SK-N-SH treated with all-trans-retinoic acid at 6 μM for 48 hours (cell line): ENCODE measurements around the gene LUZP4.

Source experiments
- ATAC-seq: fragments of 200-7000 bp; cut with Tn5 transposase; 3 replicates; pipeline ENCODE4 v1.9.1; 2020; ENCODE audit warnings: mild to moderate bottlenecking, moderate library complexity
- ARNTL ChIP-seq: fragments of 450-650 bp; formaldehyde crosslinking; IDR thresholded peaks from 2 replicates; pipeline ENCODE4 v1.5.0; 2020; ENCODE audit warnings: low read depth, mild to moderate bottlenecking, moderate library complexity, borderline replicate concordance
- BACH2 ChIP-seq: fragments of 250-450 bp; sonication (Bioruptor Pico); IDR thresholded peaks from 2 replicates; pipeline ENCODE4 v1.9.0; 2021; ENCODE audit warnings: mild to moderate bottlenecking, borderline replicate concordance
- CSDC2 ChIP-seq: fragments of 250-450 bp; sonication (Bioruptor Pico); IDR thresholded peaks from 2 replicates; pipeline ENCODE4 v1.5.0; 2020; ENCODE audit warnings: mild to moderate bottlenecking, moderate library complexity
- ESRRG ChIP-seq: fragments of 250-450 bp; sonication (Bioruptor Pico); IDR thresholded peaks from 2 replicates; pipeline ENCODE4 v1.6.1; 2021; ENCODE audit warnings: mild to moderate bottlenecking
- GLIS3 ChIP-seq: fragments of 250-450 bp; sonication (Bioruptor Pico); IDR thresholded peaks from 2 replicates; pipeline ENCODE4 v1.5.0; 2020; ENCODE audit warnings: mild to moderate bottlenecking, moderate library complexity
- ISL1 ChIP-seq: fragments of 250-450 bp; sonication (Bioruptor Pico); IDR thresholded peaks from 2 replicates; pipeline ENCODE4 v2.1.2; 2022; ENCODE audit warnings: mild to moderate bottlenecking, moderate library complexity
- OSR1 ChIP-seq: fragments of 250-450 bp; sonication (Bioruptor Pico); IDR thresholded peaks from 2 replicates; pipeline ENCODE4 v1.8.0; 2022; ENCODE audit warnings: moderate library complexity, mild to moderate bottlenecking, inconsistent platforms
- RARB ChIP-seq: fragments of 250-450 bp; sonication (Bioruptor Pico); IDR thresholded peaks from 2 replicates; pipeline ENCODE4 v1.8.0; 2021; ENCODE audit warnings: mild to moderate bottlenecking, moderate library complexity
- SNAI2 ChIP-seq: fragments of 250-450 bp; sonication (Bioruptor Pico); IDR thresholded peaks from 2 replicates; pipeline ENCODE4 v1.5.0; 2020; ENCODE audit warnings: mild to moderate bottlenecking, moderate library complexity
- TCF4 ChIP-seq: fragments of 250-450 bp; sonication (Bioruptor Pico); IDR thresholded peaks from 2 replicates; pipeline ENCODE4 v1.8.0; 2021; ENCODE audit warnings: mild to moderate bottlenecking, moderate library complexity, borderline replicate concordance
- TOX ChIP-seq: fragments of 250-450 bp; sonication (Bioruptor Pico); IDR thresholded peaks from 2 replicates; pipeline ENCODE4 v1.8.0; 2021; ENCODE audit warnings: mild to moderate bottlenecking, moderate library complexity, borderline replicate concordance
- ZC3H10 ChIP-seq: fragments of 250-450 bp; sonication (Bioruptor Pico); IDR thresholded peaks from 2 replicates; pipeline ENCODE4 v1.5.1; 2021; ENCODE audit warnings: mild to moderate bottlenecking, moderate library complexity
- ZFP3 ChIP-seq: fragments of 250-450 bp; sonication (Bioruptor Pico); IDR thresholded peaks from 2 replicates; pipeline ENCODE4 v1.5.0; 2020; ENCODE audit warnings: mild to moderate bottlenecking, moderate library complexity
- ZFP30 ChIP-seq: fragments of 450-650 bp; formaldehyde crosslinking; IDR thresholded peaks from 2 replicates; pipeline ENCODE4 v1.5.0; 2022; ENCODE audit warnings: mild to moderate bottlenecking, moderate library complexity
- ZNF70 ChIP-seq: fragments of 450-650 bp; formaldehyde crosslinking; IDR thresholded peaks from 2 replicates; pipeline ENCODE4 v1.5.0; 2020; ENCODE audit warnings: mild to moderate bottlenecking, moderate library complexity
- ZNF8 ChIP-seq: fragments of 450-650 bp; formaldehyde crosslinking; IDR thresholded peaks from 2 replicates; pipeline ENCODE4 v1.5.0; 2020; ENCODE audit warnings: mild to moderate bottlenecking, moderate library complexity
- TF ChIP-seq, protein P1 (sequence below): fragments of 250-450 bp; sonication (Bioruptor Pico); IDR thresholded peaks from 2 replicates; pipeline ENCODE4 v1.5.1; 2020; ENCODE audit warnings: low read depth, mild to moderate bottlenecking, moderate library complexity
- TF ChIP-seq, protein P2 (sequence below): fragments of 250-450 bp; sonication (Bioruptor Pico); IDR thresholded peaks from 2 replicates; pipeline ENCODE4 v1.8.0; 2021; ENCODE audit warnings: low read depth, mild to moderate bottlenecking, moderate library complexity, borderline replicate concordance
- TF ChIP-seq, protein P3 (sequence below): fragments of 250-450 bp; sonication (Bioruptor Pico); IDR thresholded peaks from 2 replicates; pipeline ENCODE4 v1.8.0; 2020; ENCODE audit warnings: mild to moderate bottlenecking, moderate library complexity, borderline replicate concordance
- TF ChIP-seq, protein P4 (sequence below): fragments of 250-450 bp; sonication (Bioruptor Pico); IDR thresholded peaks from 2 replicates; pipeline ENCODE4 v1.5.0; 2020; ENCODE audit warnings: mild to moderate bottlenecking, moderate library complexity
- TF ChIP-seq, protein P5 (sequence below): fragments of 250-450 bp; sonication (Bioruptor Pico); IDR thresholded peaks from 2 replicates; pipeline ENCODE4 v1.5.1; 2021; ENCODE audit warnings: mild to moderate bottlenecking, moderate library complexity

LUZP4 gene

DNA sequence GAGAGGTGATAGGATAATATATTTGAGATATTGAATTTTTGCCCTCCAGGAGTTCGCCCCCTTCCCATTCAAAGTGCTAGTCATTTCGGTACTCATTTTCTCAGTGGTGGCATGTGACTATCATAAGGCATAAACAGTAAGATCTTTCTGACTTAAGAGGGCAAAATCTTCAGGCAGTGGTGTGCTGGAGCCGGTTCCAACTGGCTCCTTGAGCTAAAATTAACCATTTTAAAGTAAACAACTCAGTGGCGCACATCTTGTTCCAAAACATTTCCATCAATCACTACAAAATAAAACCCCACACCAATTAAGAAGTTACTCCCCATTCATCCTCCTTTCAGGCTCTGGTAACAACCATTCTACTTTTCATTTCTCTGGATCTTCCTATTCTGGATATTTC, 43.3 kb downstream of the LUZP4 start:
- ATAC-seq, result no peak
- TF ChIP-seq, protein P1, sequence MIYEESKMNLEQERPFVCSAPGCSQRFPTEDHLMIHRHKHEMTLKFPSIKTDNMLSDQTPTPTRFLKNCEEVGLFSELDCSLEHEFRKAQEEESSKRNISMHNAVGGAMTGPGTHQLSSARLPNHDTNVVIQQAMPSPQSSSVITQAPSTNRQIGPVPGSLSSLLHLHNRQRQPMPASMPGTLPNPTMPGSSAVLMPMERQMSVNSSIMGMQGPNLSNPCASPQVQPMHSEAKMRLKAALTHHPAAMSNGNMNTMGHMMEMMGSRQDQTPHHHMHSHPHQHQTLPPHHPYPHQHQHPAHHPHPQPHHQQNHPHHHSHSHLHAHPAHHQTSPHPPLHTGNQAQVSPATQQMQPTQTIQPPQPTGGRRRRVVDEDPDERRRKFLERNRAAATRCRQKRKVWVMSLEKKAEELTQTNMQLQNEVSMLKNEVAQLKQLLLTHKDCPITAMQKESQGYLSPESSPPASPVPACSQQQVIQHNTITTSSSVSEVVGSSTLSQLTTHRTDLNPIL (CRISPR knock-in tag), result no peak
- TF ChIP-seq ZNF70 (CRISPR knock-in tag) (no peak), TCF4 (CRISPR knock-in tag) (no peak), ARNTL (no peak), BACH2 (CRISPR knock-in tag) (no peak), SNAI2 (CRISPR knock-in tag) (no peak), ZC3H10 (CRISPR knock-in tag) (no peak), ZNF8 (CRISPR knock-in tag) (no peak), RARB (no peak), GLIS3 (CRISPR knock-in tag) (no peak), ZFP30 (CRISPR knock-in tag) (no peak), ISL1 (CRISPR knock-in tag) (no peak), OSR1 (CRISPR knock-in tag) (no peak), ESRRG (CRISPR knock-in tag) (no peak), CSDC2 (no peak)
- TF ChIP-seq, protein P2, sequence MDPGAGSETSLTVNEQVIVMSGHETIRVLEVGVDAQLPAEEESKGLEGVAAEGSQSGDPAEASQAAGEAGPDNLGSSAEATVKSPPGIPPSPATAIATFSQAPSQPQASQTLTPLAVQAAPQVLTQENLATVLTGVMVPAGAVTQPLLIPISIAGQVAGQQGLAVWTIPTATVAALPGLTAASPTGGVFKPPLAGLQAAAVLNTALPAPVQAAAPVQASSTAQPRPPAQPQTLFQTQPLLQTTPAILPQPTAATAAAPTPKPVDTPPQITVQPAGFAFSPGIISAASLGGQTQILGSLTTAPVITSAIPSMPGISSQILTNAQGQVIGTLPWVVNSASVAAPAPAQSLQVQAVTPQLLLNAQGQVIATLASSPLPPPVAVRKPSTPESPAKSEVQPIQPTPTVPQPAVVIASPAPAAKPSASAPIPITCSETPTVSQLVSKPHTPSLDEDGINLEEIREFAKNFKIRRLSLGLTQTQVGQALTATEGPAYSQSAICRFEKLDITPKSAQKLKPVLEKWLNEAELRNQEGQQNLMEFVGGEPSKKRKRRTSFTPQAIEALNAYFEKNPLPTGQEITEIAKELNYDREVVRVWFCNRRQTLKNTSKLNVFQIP (CRISPR knock-in tag), result no peak
- TF ChIP-seq, protein P3, sequence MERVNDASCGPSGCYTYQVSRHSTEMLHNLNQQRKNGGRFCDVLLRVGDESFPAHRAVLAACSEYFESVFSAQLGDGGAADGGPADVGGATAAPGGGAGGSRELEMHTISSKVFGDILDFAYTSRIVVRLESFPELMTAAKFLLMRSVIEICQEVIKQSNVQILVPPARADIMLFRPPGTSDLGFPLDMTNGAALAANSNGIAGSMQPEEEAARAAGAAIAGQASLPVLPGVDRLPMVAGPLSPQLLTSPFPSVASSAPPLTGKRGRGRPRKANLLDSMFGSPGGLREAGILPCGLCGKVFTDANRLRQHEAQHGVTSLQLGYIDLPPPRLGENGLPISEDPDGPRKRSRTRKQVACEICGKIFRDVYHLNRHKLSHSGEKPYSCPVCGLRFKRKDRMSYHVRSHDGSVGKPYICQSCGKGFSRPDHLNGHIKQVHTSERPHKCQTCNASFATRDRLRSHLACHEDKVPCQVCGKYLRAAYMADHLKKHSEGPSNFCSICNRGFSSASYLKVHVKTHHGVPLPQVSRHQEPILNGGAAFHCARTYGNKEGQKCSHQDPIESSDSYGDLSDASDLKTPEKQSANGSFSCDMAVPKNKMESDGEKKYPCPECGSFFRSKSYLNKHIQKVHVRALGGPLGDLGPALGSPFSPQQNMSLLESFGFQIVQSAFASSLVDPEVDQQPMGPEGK (CRISPR knock-in tag), result no peak
- TF ChIP-seq, protein P4, sequence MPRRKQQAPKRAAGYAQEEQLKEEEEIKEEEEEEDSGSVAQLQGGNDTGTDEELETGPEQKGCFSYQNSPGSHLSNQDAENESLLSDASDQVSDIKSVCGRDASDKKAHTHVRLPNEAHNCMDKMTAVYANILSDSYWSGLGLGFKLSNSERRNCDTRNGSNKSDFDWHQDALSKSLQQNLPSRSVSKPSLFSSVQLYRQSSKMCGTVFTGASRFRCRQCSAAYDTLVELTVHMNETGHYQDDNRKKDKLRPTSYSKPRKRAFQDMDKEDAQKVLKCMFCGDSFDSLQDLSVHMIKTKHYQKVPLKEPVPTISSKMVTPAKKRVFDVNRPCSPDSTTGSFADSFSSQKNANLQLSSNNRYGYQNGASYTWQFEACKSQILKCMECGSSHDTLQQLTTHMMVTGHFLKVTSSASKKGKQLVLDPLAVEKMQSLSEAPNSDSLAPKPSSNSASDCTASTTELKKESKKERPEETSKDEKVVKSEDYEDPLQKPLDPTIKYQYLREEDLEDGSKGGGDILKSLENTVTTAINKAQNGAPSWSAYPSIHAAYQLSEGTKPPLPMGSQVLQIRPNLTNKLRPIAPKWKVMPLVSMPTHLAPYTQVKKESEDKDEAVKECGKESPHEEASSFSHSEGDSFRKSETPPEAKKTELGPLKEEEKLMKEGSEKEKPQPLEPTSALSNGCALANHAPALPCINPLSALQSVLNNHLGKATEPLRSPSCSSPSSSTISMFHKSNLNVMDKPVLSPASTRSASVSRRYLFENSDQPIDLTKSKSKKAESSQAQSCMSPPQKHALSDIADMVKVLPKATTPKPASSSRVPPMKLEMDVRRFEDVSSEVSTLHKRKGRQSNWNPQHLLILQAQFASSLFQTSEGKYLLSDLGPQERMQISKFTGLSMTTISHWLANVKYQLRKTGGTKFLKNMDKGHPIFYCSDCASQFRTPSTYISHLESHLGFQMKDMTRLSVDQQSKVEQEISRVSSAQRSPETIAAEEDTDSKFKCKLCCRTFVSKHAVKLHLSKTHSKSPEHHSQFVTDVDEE (CRISPR knock-in tag), result no peak
- TF ChIP-seq, protein P5, sequence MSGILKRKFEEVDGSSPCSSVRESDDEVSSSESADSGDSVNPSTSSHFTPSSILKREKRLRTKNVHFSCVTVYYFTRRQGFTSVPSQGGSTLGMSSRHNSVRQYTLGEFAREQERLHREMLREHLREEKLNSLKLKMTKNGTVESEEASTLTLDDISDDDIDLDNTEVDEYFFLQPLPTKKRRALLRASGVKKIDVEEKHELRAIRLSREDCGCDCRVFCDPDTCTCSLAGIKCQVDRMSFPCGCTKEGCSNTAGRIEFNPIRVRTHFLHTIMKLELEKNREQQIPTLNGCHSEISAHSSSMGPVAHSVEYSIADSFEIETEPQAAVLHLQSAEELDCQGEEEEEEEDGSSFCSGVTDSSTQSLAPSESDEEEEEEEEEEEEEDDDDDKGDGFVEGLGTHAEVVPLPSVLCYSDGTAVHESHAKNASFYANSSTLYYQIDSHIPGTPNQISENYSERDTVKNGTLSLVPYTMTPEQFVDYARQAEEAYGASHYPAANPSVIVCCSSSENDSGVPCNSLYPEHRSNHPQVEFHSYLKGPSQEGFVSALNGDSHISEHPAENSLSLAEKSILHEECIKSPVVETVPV (CRISPR knock-in tag), result no peak

DNA sequence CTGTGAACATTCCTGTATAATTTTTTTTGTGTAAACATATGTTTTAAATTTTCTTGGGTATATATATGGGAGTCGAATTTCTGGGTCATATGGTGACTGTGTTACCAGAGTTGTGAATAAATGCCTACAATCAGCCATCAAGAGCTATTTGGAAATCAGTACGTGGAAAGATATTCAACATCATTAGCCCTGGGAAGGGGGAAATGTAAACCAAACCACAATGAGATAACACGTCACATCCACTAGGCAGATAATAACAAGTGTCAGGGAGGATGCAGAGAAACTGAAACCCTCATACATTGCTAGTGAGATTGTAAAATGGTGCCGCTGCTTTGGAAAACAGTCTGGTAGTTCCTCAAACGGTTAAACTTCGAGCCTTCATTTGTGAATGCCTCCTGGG, 43.9 kb downstream of the LUZP4 start:
- ATAC-seq, result no peak
- TF ChIP-seq OSR1 (CRISPR knock-in tag) (no peak), ZC3H10 (CRISPR knock-in tag) (no peak), ZFP30 (CRISPR knock-in tag) (no peak), BACH2 (CRISPR knock-in tag) (no peak), TCF4 (CRISPR knock-in tag) (no peak)
- TF ChIP-seq, protein P1 (CRISPR knock-in tag), result no peak

DNA sequence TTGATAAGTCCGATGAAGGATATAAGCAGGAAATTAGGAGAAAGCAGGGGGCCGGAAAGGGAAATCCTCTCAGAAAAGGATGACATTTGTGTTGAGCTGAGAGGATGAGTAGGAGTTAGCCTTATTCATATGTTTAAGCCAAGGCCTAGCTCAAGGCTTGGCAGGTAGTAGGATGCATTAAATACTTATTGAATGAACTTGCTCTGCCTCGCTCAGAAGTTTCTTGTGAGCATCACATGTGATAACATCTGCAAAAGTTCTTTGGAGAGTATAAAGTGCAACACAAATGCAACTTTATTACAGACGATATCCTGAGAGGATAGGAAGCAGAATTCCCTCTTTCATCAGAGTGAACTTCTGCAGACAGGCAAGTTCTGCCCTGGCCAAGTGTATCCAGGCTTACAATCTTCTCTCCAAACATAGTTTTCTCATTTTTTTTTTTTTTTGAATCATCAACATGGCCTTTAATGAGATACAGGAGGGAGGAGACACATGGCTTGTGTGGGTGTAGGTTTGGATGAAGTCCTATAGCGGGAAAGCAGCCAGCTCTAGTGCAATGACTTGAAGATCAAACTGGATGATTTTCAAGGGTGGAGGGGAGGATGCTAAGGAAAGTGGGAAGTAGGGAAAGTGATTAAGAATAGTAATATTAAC, 48.1 kb downstream of the LUZP4 start:
- ATAC-seq, result no peak
- TF ChIP-seq BACH2 (CRISPR knock-in tag) (no peak), OSR1 (CRISPR knock-in tag) (no peak), ESRRG (CRISPR knock-in tag) (no peak), RARB (no peak), ISL1 (CRISPR knock-in tag) (no peak), ZFP3 (CRISPR knock-in tag) (no peak), ZC3H10 (CRISPR knock-in tag) (no peak), CSDC2 (no peak), ZNF70 (CRISPR knock-in tag) (no peak), ARNTL (no peak), ZFP30 (CRISPR knock-in tag) (no peak), TOX (CRISPR knock-in tag) (no peak), SNAI2 (CRISPR knock-in tag) (no peak)
- TF ChIP-seq, protein P3 (CRISPR knock-in tag), result no peak
- TF ChIP-seq, protein P1 (CRISPR knock-in tag), result no peak
